C1 segment of cervical spinal cord (tissue), 14 donors: ENCODE results near the gene ZNF93.
A peak's percentile ranks its signal among the peaks of the same experiment; 100 is the strongest.
"Not testable (repeated sequence)": the region's sequence is repeated elsewhere in the genome, so short reads cannot be mapped to it uniquely, and the experiment has no call there.

Source experiments
- DNase-seq, 14 donors: peaks; one replicate each; lab custom pipeline; 2025; lab: John Stamatoyannopoulos, UW

The ZNF93 gene

GRCh38 chr19:19900729-19901444 lies at the start of gene ZNF93:
Gene ZNF93, plus strand, starts transcription at chr19:19900946. Its CDS starts 143 bp downstream, at chr19:19901089.
- peak; percentile 40 to 92 (median 82) for DNase-seq

DNA sequence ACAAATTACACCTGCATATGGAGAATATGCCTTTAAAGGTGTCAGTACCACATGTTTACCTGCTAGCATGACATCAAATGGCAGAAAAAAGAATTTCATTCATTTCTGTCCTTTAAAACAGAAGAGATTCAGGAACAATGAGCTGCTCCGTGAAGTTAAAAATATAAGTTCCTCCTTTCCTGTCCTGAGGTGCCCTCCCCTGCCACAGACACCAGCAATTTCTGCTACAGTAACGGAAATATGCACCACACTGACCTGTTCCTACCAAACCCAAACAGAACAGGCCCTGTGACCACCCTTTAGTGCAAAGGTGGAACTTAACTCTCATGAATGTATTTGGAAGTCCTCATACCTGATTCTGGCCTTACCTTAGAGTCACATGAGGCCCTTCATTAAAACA lies 49.0 kb upstream of the ZNF93 start:
- not testable (repeated sequence) for DNase-seq

- no peak for DNase-seq
Measured at GRCh38 chr19:19858751-19859150, 42.0 kb upstream of the ZNF93 start.

GRCh38 chr19:19860756-19861390 lies 39.9 kb upstream of the ZNF93 start:
- DNase-seq = no peak

GRCh38 chr19:19865750-19866610 lies 34.8 kb upstream of the ZNF93 start, which contains the start of gene ZNF253:
Gene ZNF253, plus strand, starts transcription at chr19:19865882. Its CDS starts 115 bp downstream, at chr19:19865997.
- peak; percentile 74 to 98 (median 94) for DNase-seq

- DNase-seq = peak in 7 of 14 donors; percentile 0 to 46 (median 21)
Measured at GRCh38 chr19:19866611-19867248, 34.0 kb upstream of the ZNF93 start.

DNA sequence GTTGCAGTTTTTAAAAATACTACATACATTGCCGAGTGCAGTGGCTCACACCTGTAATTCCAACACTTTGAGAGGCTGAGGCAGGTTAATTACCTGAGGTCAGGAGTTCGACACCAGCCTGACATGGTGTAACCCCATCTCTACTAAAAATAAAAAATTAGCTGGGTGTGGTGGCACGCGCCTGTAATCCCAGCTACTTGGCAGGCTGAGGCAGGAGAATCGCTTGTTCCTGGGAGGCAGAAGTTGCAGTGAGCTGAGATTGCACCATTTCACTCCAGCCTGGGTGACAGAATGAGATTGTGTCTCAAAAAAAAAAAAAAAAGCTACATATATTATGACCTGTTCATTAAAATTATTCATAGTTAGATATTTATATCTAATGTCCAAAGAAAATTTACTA lies 30.7 kb upstream of the ZNF93 start:
- not testable (repeated sequence) for DNase-seq

DNA sequence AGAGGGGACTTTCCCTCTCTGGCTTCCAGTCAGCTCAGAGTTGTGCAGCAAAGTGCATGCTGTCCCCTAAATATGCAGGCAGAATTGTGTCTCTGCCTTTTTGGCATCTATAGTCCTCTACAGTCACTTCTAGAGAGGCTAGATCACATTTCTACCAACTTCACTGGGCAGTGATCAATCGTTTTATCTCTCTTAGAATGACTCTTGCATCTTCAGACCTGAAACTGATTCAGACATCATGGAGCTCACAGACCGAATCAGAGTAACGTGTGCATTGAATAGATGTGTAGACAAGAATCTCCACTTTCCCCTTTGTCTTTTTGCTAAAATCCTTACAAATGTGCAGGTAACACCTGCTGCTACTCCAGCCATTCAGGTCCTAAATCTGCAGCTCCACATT lies 28.8 kb upstream of the ZNF93 start:
- no peak for DNase-seq

DNA sequence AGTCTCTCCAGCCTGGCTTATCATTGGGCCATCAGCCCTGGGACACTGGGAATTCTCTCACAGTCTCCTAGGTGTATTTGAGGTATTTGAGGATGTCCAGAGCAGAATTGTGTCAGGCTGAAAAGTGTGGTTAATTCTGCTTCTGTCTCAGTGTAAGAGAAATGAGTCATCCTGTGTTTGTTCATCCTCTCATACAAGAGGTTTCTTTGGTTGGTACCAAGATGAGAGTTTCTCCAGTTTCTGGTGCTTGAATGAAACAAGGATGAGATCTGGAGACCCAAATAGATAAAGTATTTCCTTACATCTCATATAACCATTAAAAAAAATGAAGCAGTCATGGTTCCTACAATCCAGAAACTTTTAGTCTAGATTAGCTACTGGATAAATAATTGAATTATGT lies 27.4 kb upstream of the ZNF93 start:
- DNase-seq = no peak

- DNase-seq = no peak
Measured at GRCh38 chr19:19877724-19878123, 23.0 kb upstream of the ZNF93 start.

GRCh38 chr19:19884583-19884982 lies 16.2 kb upstream of the ZNF93 start:
- DNase-seq = no peak

GRCh38 chr19:19892055-19892941 lies 8.4 kb upstream of the ZNF93 start:
- not testable (repeated sequence) for DNase-seq

GRCh38 chr19:19900139-19900728 lies 512 bp upstream of the ZNF93 start:
- DNase-seq = no peak

DNA sequence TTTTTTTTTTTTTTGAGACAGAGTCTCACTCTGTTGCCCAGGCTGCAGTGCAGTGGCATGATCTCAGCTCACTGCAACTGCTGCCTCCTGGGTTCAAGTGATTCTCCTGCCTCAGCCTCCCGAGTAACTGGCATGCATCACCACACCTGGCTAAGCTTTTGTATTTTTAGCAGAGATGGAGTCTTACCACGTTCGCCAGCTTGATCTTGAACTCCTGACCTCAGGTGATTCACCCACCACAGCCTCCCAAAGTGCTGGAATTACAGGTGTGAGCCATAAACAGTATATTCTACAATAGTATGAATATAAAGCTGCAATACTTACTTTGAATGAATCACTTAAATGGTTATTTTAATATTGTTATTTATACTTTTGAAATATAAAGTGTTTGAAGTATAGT lies 6.8 kb downstream of the ZNF93 start:
- DNase-seq = not testable (repeated sequence)

- DNase-seq = no peak
Measured at GRCh38 chr19:19909654-19910053, 8.9 kb downstream of the ZNF93 start.

- no peak for DNase-seq
Measured at GRCh38 chr19:19911150-19911549, 10.4 kb downstream of the ZNF93 start.

DNA sequence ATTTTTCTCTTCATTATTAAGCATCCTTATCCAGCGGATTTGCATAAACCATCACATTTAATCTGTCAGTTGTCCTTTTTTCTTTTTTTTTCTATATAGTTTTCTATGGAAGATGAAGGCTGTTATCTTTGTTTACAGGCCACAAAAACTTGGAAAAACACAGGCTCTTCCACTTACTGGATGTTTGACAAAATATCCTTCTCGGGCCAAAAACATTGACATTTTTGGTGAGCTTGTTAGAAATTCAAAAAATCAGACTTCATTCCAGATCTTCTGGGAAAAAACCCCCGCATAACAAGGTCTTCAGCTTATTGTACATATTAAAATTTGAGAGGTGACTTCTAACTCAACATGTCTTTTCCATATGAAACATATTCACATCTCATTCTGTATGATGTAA lies 13.8 kb downstream of the ZNF93 start:
- no peak for DNase-seq

DNA sequence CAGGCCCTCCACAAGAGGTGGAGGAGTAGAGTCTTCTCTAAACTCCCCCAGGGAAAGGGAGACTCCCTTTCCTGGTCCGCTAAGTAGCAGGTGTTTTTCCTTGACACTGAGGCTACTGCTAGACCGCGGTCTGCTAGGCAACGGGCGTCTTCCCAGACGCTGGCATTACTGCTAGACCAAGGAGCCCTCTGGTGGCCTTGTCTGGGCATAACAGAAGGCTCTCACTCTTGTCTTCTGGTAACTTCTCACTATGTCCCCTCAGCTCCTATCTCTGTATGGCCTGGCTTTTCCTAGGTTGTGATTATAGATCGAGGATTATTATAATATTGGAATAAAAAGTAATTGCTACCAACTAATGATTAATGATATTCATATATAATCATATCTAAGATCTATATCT lies 29.7 kb downstream of the ZNF93 start:
- DNase-seq = peak in 7 of 14 donors; percentile 0 to 37 (median 7)

- not testable (repeated sequence) for DNase-seq
Measured at GRCh38 chr19:19933432-19934314, 32.9 kb downstream of the ZNF93 start.
